Neural cell (in vitro differentiated cells): ENCODE measurements around the gene PLEKHM3. TPM values are rescaled to one million over a fixed set of nuclear protein-coding genes. Genes with fewer than 3 reads are reported as not detected.

Experiments
- H2AFZ ChIP-seq: fragments of 200-600, 300-800 bp; sonication (generic), shearing (Covaris generic); 2 replicates; pipeline ENCODE4 v1.6.0; 2014; ENCODE audit warnings: low read depth, mild to moderate bottlenecking, antibody characterized with exemption, low read length, moderate library complexity
- H3F3A ChIP-seq: fragments of 200-600 bp; shearing (Covaris generic); 2 replicates; pipeline ENCODE4 v1.6.1; 2016; ENCODE audit warnings: mild to moderate bottlenecking, moderate library complexity, mixed read lengths, antibody characterized with exemption, low read length; ENCODE audit not compliant: insufficient read depth, poor library complexity, severe bottlenecking
- H3K27ac ChIP-seq: fragments of 200-600, 300-800 bp; sonication (generic), shearing (Covaris generic); 2 replicates; pipeline ENCODE4 v1.5.1; 2014; ENCODE audit warnings: mild to moderate bottlenecking, low read length, moderate library complexity
- H3K27me3 ChIP-seq: fragments of 300-800, 200-600 bp; sonication (generic), shearing (Covaris generic); 2 replicates; pipeline ENCODE4 v1.6.0; 2014; ENCODE audit warnings: mild to moderate bottlenecking, low read depth, low read length, moderate library complexity; ENCODE audit not compliant: insufficient read depth
- H3K36me3 ChIP-seq: fragments of 300-800, 200-600 bp; sonication (generic), shearing (Covaris generic); 2 replicates; pipeline ENCODE4 v1.5.1; 2014; ENCODE audit warnings: mild to moderate bottlenecking, antibody characterized with exemption, low read length, moderate library complexity; ENCODE audit not compliant: insufficient read depth
- H3K4me2 ChIP-seq: fragments of 300-800, 200-600 bp; sonication (generic), shearing (Covaris generic); 2 replicates; pipeline ENCODE4 v1.6.0; 2014; ENCODE audit warnings: mild to moderate bottlenecking, low read length
- H3K4me3 ChIP-seq: fragments of 300-800, 200-600 bp; sonication (generic), shearing (Covaris generic); 2 replicates; pipeline ENCODE4 v1.5.1; 2014; ENCODE audit warnings: mild to moderate bottlenecking, low read length, moderate library complexity
- H3K79me2 ChIP-seq: fragments of 200-600 bp; shearing (Covaris generic); replicated peaks from 2 replicates; pipeline ENCODE4 v1.6.0; 2014; ENCODE audit warnings: mild to moderate bottlenecking, low read length, moderate library complexity; ENCODE audit not compliant: insufficient read depth
- H3K9ac ChIP-seq: fragments of 300-800, 200-600 bp; sonication (generic), shearing (Covaris generic); 2 replicates; pipeline ENCODE4 v1.6.1; 2016; ENCODE audit warnings: mild to moderate bottlenecking, low read length, mixed read lengths
- H3K9me2 ChIP-seq: fragments of 200-600 bp; shearing (Covaris generic); 2 replicates; pipeline ENCODE4 v1.6.1; 2016; ENCODE audit warnings: mild to moderate bottlenecking, low read length, mixed read lengths; ENCODE audit not compliant: insufficient read depth
- H3K9me3 ChIP-seq: fragments of 200-600, 300-800 bp; sonication (generic), shearing (Covaris generic); 2 replicates; pipeline ENCODE4 v1.6.1; 2016; ENCODE audit warnings: mild to moderate bottlenecking, mixed run types, low read length, moderate library complexity, mixed read lengths
- H4K20me1 ChIP-seq: fragments of 200-600 bp; shearing (Covaris generic); 2 replicates; pipeline ENCODE4 v1.6.1; 2016; ENCODE audit warnings: mild to moderate bottlenecking, mixed run types; ENCODE audit not compliant: insufficient read depth
- EP300 ChIP-seq: fragments of 450-650 bp; conservative IDR thresholded peaks from 2 replicates; pipeline ENCODE4 v1.6.1; 2014; ENCODE audit warnings: antibody characterized with exemption, mild to moderate bottlenecking, moderate library complexity; ENCODE audit not compliant: poor library complexity, severe bottlenecking
- EZH2 ChIP-seq: fragments of 200-600, 300-800 bp; shearing (Covaris generic), sonication (generic); IDR thresholded peaks from 2 replicates; pipeline ENCODE4 v1.6.1; 2014; ENCODE audit warnings: antibody characterized with exemption, low read length, borderline replicate concordance, mild to moderate bottlenecking; ENCODE audit not compliant: insufficient read depth, poor library complexity, severe bottlenecking
- MXI1 ChIP-seq: fragments of 450-650 bp; conservative IDR thresholded peaks from 2 replicates; pipeline ENCODE4 v1.6.1; 2014; ENCODE audit warnings: antibody characterized with exemption, mild to moderate bottlenecking; ENCODE audit not compliant: poor library complexity, severe bottlenecking
- POLR2AphosphoS5 ChIP-seq: IDR thresholded peaks from 2 replicates; pipeline ENCODE4 v1.6.1; 2012
- RAD21 ChIP-seq: fragments of 450-650 bp; conservative IDR thresholded peaks from 2 replicates; pipeline ENCODE4 v1.6.1; 2014; ENCODE audit warnings: antibody characterized with exemption, mild to moderate bottlenecking, moderate library complexity
- REST ChIP-seq: IDR thresholded peaks from 2 replicates; pipeline ENCODE4 v1.6.1; 2012; ENCODE audit warnings: borderline replicate concordance
- SMC3 ChIP-seq: fragments of 450-650 bp; conservative IDR thresholded peaks from 2 replicates; pipeline ENCODE4 v1.6.1; 2014; ENCODE audit warnings: antibody characterized with exemption, mild to moderate bottlenecking, moderate library complexity; ENCODE audit not compliant: poor library complexity
- TAF1 ChIP-seq: IDR thresholded peaks from 2 replicates; pipeline ENCODE4 v1.6.1; 2012; ENCODE audit warnings: low read depth
- polyA plus RNA-seq: library from polyadenylated mRNA; depleted of rRNA; stranded (reverse); fragments of >200 nt; gene quantifications from 2 replicates; pipeline ENCODE4 v1.2.3, GENCODE V29; 2014
- TF ChIP-seq, protein P1 (sequence below): fragments of 450-650 bp; IDR thresholded peaks from 2 replicates; pipeline ENCODE4 v1.5.1; 2014; ENCODE audit warnings: antibody characterized with exemption, mild to moderate bottlenecking, moderate library complexity; ENCODE audit not compliant: poor library complexity, severe bottlenecking

PLEKHM3 gene
- polyA plus RNA-seq, 1 donor from 2014 or later = 13.4 TPM

DNA sequence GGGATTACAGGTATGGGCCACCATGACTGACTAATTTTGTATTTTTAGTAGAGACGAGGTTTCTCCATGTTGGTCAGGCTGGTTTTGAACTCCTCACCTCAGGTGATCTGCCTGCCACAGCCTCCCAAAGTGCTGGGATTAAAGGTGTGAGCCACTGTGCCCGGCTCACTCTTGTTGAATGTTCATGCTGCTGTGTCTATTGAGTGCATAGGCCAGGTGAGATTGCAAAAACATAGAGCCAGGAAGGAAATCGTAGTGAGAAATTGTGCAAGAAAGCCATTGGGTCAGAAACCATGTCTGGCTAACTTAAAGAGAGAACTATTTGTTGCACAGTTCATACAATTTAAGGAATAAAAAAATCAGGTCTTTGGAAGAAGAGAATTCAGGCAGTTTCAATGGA, 210.1 kb downstream of the PLEKHM3 start:
- H3F3A ChIP-seq = no peaks in the 10 kb centered on the region
- no peaks in the 10 kb centered on the region for H3K79me2 ChIP-seq
- no peak overlapping the region for H3K4me2 ChIP-seq
- H3K9ac ChIP-seq = no peak overlapping the region
- H3K27ac ChIP-seq = no peak overlapping the region
- H3K9me2 ChIP-seq = no peaks in the 10 kb centered on the region
- no peak overlapping the region for H2AFZ ChIP-seq
- no peaks in the 10 kb centered on the region for H3K9me3 ChIP-seq
- no peak for TF ChIP-seq TAF1
- no peak overlapping the region for H3K4me3 ChIP-seq
- no peaks in the 10 kb centered on the region for H3K27me3 ChIP-seq
- no peaks in the 10 kb centered on the region for H4K20me1 ChIP-seq
- H3K36me3 ChIP-seq = no peaks in the 10 kb centered on the region

DNA sequence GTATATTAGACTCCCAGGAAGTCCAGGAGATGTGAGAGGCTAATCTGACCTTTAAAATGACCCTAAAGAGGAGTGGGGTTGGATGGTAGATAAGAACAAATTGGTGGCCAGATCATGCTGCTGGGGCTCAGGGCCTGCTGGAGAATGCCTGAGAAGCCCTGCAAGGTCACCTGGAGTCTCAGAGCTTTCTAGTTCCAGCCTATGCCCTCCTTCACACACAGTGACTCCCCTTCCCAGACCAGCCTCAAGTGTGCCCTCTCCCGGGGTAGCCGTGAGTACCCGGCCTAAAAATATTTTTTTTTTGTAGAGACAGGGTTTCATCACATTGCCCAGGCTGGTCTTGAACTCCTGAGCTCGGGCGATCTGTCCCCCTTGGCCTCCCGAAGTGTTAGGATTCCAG, 211.4 kb downstream of the PLEKHM3 start:
- Histone ChIP-seq H3K27me3 (no peaks in the 10 kb centered on the region), H3K9me2 (no peaks in the 10 kb centered on the region), H3F3A (no peaks in the 10 kb centered on the region), H2AFZ (no peak overlapping the region), H3K4me3 (no peak overlapping the region), H3K36me3 (no peaks in the 10 kb centered on the region), H3K79me2 (no peaks in the 10 kb centered on the region), H3K4me2 (no peak overlapping the region), H3K9ac (no peak overlapping the region), H3K27ac (no peak overlapping the region), H4K20me1 (no peaks in the 10 kb centered on the region), H3K9me3 (no peaks in the 10 kb centered on the region)
- no peak for TF ChIP-seq POLR2AphosphoS5
- TF ChIP-seq EZH2 = no peak
- no peak for TF ChIP-seq EP300
- TF ChIP-seq SMC3 = no peak
- TF ChIP-seq, protein P1, sequence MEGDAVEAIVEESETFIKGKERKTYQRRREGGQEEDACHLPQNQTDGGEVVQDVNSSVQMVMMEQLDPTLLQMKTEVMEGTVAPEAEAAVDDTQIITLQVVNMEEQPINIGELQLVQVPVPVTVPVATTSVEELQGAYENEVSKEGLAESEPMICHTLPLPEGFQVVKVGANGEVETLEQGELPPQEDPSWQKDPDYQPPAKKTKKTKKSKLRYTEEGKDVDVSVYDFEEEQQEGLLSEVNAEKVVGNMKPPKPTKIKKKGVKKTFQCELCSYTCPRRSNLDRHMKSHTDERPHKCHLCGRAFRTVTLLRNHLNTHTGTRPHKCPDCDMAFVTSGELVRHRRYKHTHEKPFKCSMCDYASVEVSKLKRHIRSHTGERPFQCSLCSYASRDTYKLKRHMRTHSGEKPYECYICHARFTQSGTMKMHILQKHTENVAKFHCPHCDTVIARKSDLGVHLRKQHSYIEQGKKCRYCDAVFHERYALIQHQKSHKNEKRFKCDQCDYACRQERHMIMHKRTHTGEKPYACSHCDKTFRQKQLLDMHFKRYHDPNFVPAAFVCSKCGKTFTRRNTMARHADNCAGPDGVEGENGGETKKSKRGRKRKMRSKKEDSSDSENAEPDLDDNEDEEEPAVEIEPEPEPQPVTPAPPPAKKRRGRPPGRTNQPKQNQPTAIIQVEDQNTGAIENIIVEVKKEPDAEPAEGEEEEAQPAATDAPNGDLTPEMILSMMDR = no peak
- no peak for TF ChIP-seq MXI1
- TF ChIP-seq TAF1 = no peak
- no peak for TF ChIP-seq REST
- no peak for TF ChIP-seq RAD21

- H3K79me2 ChIP-seq = no peaks in the 10 kb centered on the region
- no peak overlapping the region for H3K4me2 ChIP-seq
- no peak overlapping the region for H3K4me3 ChIP-seq
- H4K20me1 ChIP-seq = no peaks in the 10 kb centered on the region
- no peaks in the 10 kb centered on the region for H3K9me2 ChIP-seq
- no peaks in the 10 kb centered on the region for H3K36me3 ChIP-seq
- H3K9ac ChIP-seq = no peak overlapping the region
- no peaks in the 10 kb centered on the region for H3F3A ChIP-seq
- H3K9me3 ChIP-seq = no peaks in the 10 kb centered on the region
- no peaks in the 10 kb centered on the region for H3K27me3 ChIP-seq
- no peak overlapping the region for H2AFZ ChIP-seq
- TF ChIP-seq TAF1 (no peak), EZH2 (no peak), REST (no peak), POLR2AphosphoS5 (no peak), EP300 (no peak), MXI1 (no peak), RAD21 (no peak), SMC3 (no peak)
- TF ChIP-seq, protein P1 = no peak
- no peak overlapping the region for H3K27ac ChIP-seq
Observed at GRCh38 chr2:207813221-207813916, 212.0 kb downstream of the PLEKHM3 start.
